Peyer's patch (tissue), 4 donors: ENCODE data around the gene TMSB4X.

Source experiments
- CTCF ChIP-seq, 6 experiments: fragments of 450-650 bp in 4 of 6; fragments of 200-600 bp in 2 of 6; sonication (generic) in 1 of 6; IDR thresholded peaks; one replicate each; pipeline ENCODE4 v1.5.1; 2017 to 2019; ENCODE audit warnings: antibody characterized with exemption in 6 of 6, mild to moderate bottlenecking in 3 of 6, moderate library complexity in 1 of 6
- POLR2A ChIP-seq, 2 donors: fragments of 450-650 bp; IDR thresholded peaks; one replicate each; pipeline ENCODE4 v1.5.1; 2017; ENCODE audit warnings: antibody characterized with exemption in 2 of 2, mild to moderate bottlenecking in 2 of 2, moderate library complexity in 2 of 2

- TF ChIP-seq CTCF (IDR thresholded peaks at IDR 0.05) (no peak), POLR2A (IDR thresholded peaks at IDR 0.05) (no peak)
Observed at GRCh38 chrX:12991575-12991974, 16.7 kb downstream of the TMSB4X start.
